Activated CD4-positive, alpha-beta T cell treated with anti-CD3 and anti-CD28 coated beads for 36 hours (primary cell): Measurements from ENCODE around the gene TMOD1. TPM values are rescaled to one million over a fixed set of nuclear protein-coding genes. Genes with fewer than 3 reads are reported as not detected.

ENCODE experiments used
- ATAC-seq: fragments of 200-7000 bp; cut with Tn5 transposase; one replicate; pipeline ENCODE4 v1.10.0; 2021; ENCODE audit warnings: mild to moderate bottlenecking, moderate library complexity
- CTCF ChIA-PET: fragments of 350-600 bp; sonication (Branson Sonifier 250); formaldehyde crosslinking; loops from one replicate; lab custom pipeline; 2021; ENCODE audit warnings: antibody characterized with exemption; lab: Charles Lee
- POLR2A ChIA-PET: fragments of 350-600 bp; sonication (Branson Sonifier 250); formaldehyde crosslinking; loops from one replicate; lab custom pipeline; 2021; ENCODE audit warnings: antibody characterized with exemption, inconsistent platforms; lab: Charles Lee
- DNase-seq: peaks from one replicate; pipeline ENCODE4 v3.0.0-alpha.2; 2020
- H3K27ac Mint-ChIP-seq: one replicate; pipeline ENCODE4 v1.8.0; 2021; ENCODE audit warnings: mixed read lengths
- H3K27me3 Mint-ChIP-seq: one replicate; pipeline ENCODE4 v1.8.0; 2021; ENCODE audit warnings: mixed read lengths
- H3K36me3 Mint-ChIP-seq: one replicate; pipeline ENCODE4 v1.8.0; 2021; ENCODE audit warnings: low read depth, mixed read lengths
- H3K4me1 Mint-ChIP-seq: one replicate; pipeline ENCODE4 v1.8.0; 2021; ENCODE audit warnings: mixed read lengths
- H3K4me3 Mint-ChIP-seq: one replicate; pipeline ENCODE4 v1.8.0; 2021; ENCODE audit warnings: mild to moderate bottlenecking, moderate library complexity, mixed read lengths
- H3K9me3 Mint-ChIP-seq: one replicate; pipeline ENCODE4 v1.8.0; 2021; ENCODE audit warnings: low read depth, mixed read lengths
- intact Hi-C, 2 experiments: fragments of 100-400 bp; cut with DNase I in 1 of 2; cut with micrococcal nuclease in 1 of 2; formaldehyde crosslinking; loops; one replicate each; pipeline versions ENCODE4 v1.14.2 to v1.15.1; 2022 to 2024; cut with DNase I, micrococcal nuclease
- total RNA-seq, 2 experiments: library from RNA; stranded (reverse); gene quantifications; one replicate each; pipeline ENCODE4 v1.2.3, GENCODE V29; 2021

TMOD1 gene
- total RNA-seq, 2 experiments from 2014 or later, result 1.3 to 1.5 TPM

- DNase-seq (no peak), ATAC-seq (no peak)
- Mint-ChIP-seq H3K36me3 (no peaks in the 10 kb centered on the region), H3K27me3 (peaks cover 36% of the 10 kb centered on the region), H3K4me3 (no peak overlapping the region), H3K4me1 (peaks cover 3% of the 10 kb centered on the region), H3K27ac (no peak overlapping the region), H3K9me3 (no peaks in the 10 kb centered on the region)
- CTCF ChIA-PET, result interaction anchor here (1.0 to 1.2 kb wide), 3 partner anchors 49 to 80 kb away, joined by 3 read pairs; no protein-coding TSS in a partner anchor
- POLR2A ChIA-PET, result no interaction called here
- intact Hi-C loops, result no loop called here
These were observed 16.9 kb downstream of the TMOD1 start for GRCh38 chr9:97518166-97518908.

GRCh38 chr9:97518909-97519307 lies 17.4 kb downstream of the TMOD1 start:
- Mint-ChIP-seq H3K9me3 (no peaks in the 10 kb centered on the region), H3K36me3 (no peaks in the 10 kb centered on the region), H3K27me3 (peaks cover 36% of the 10 kb centered on the region), H3K4me1 (peaks cover 3% of the 10 kb centered on the region), H3K27ac (no peak overlapping the region), H3K4me3 (no peak overlapping the region)
- intact Hi-C loops, result no loop called here
- ChIA-PET CTCF (interaction anchor here (1.0 to 1.2 kb wide), 2 partner anchors 50 to 79 kb away, joined by 3 read pairs; no protein-coding TSS in a partner anchor), POLR2A (no interaction called here)
- DNase-seq, result no peak
- ATAC-seq, result no peak

GRCh38 chr9:97519441-97519970 lies 18.0 kb downstream of the TMOD1 start:
- ATAC-seq, result no peak
- intact Hi-C loops, result no loop called here
- ChIA-PET POLR2A (no interaction called here), CTCF (interaction anchor here (1.2 kb wide), 1 partner anchor 50 kb away, joined by 3 read pairs; no protein-coding TSS in a partner anchor)
- no peak overlapping the region for H3K4me3 Mint-ChIP-seq
- peaks cover 3% of the 10 kb centered on the region for H3K4me1 Mint-ChIP-seq
- no peak for DNase-seq
- no peaks in the 10 kb centered on the region for H3K36me3 Mint-ChIP-seq
- H3K27ac Mint-ChIP-seq, result no peak overlapping the region
- H3K27me3 Mint-ChIP-seq, result peaks cover 36% of the 10 kb centered on the region
- H3K9me3 Mint-ChIP-seq, result no peaks in the 10 kb centered on the region

- ChIA-PET CTCF (interaction anchor here (0.9 kb wide), 1 partner anchor 77 kb away, joined by 4 read pairs; no protein-coding TSS in a partner anchor), POLR2A (no interaction called here)
- no peak for DNase-seq
- Mint-ChIP-seq H3K27me3 (peaks cover 26% of the 10 kb centered on the region), H3K4me3 (no peak overlapping the region), H3K9me3 (no peaks in the 10 kb centered on the region), H3K27ac (no peak overlapping the region), H3K4me1 (peaks cover 3% of the 10 kb centered on the region), H3K36me3 (no peaks in the 10 kb centered on the region)
- no peak for ATAC-seq
- intact Hi-C loops, result no loop called here
These were observed 20.3 kb downstream of the TMOD1 start for GRCh38 chr9:97521576-97522333.

- DNase-seq (no peak), ATAC-seq (no peak)
- peaks cover under 1% of the 10 kb centered on the region for H3K4me1 Mint-ChIP-seq
- no peaks in the 10 kb centered on the region for H3K36me3 Mint-ChIP-seq
- no peak overlapping the region for H3K27ac Mint-ChIP-seq
- intact Hi-C loops, result no loop called here
- H3K9me3 Mint-ChIP-seq, result no peaks in the 10 kb centered on the region
- ChIA-PET POLR2A (interaction anchor here (0.7 kb wide), 1 partner anchor 43 kb away, joined by 3 read pairs; no protein-coding TSS in a partner anchor), CTCF (no interaction called here)
- no peak overlapping the region for H3K4me3 Mint-ChIP-seq
- H3K27me3 Mint-ChIP-seq, result peaks cover 7% of the 10 kb centered on the region
These were observed 23.0 kb downstream of the TMOD1 start for GRCh38 chr9:97524424-97524823.

GRCh38 chr9:97525451-97525850 lies 24.0 kb downstream of the TMOD1 start:
- H3K4me3 Mint-ChIP-seq, result no peak overlapping the region
- intact Hi-C loops, result no loop called here
- H3K27ac Mint-ChIP-seq, result no peak overlapping the region
- ATAC-seq, result no peak
- CTCF ChIA-PET, result interaction anchor here (0.6 to 1.2 kb wide), 2 partner anchors 73 to 363 kb away, joined by 3 to 8 read pairs; no protein-coding TSS in a partner anchor
- peaks cover 2% of the 10 kb centered on the region for H3K27me3 Mint-ChIP-seq
- peaks cover 5% of the 10 kb centered on the region for H3K4me1 Mint-ChIP-seq
- H3K9me3 Mint-ChIP-seq, result no peaks in the 10 kb centered on the region
- no peak for DNase-seq
- H3K36me3 Mint-ChIP-seq, result no peaks in the 10 kb centered on the region
- POLR2A ChIA-PET, result interaction anchor here (0.6 kb wide), 1 partner anchor 817 kb away, joined by 3 read pairs; no protein-coding TSS in a partner anchor

- ATAC-seq (no peak), DNase-seq (no peak)
- ChIA-PET POLR2A (no interaction called here), CTCF (interaction anchor here (0.7 kb wide), 2 partner anchors 25 to 88 kb away, joined by 4 read pairs; no protein-coding TSS in a partner anchor)
- Mint-ChIP-seq H3K36me3 (no peaks in the 10 kb centered on the region), H3K27me3 (no peaks in the 10 kb centered on the region), H3K4me3 (no peak overlapping the region), H3K27ac (peak overlapping the region; percentile 1), H3K4me1 (peaks cover 5% of the 10 kb centered on the region), H3K9me3 (no peaks in the 10 kb centered on the region)
- intact Hi-C loops, result no loop called here
These were observed 25.6 kb downstream of the TMOD1 start for GRCh38 chr9:97526895-97527575.

- Mint-ChIP-seq H3K9me3 (no peaks in the 10 kb centered on the region), H3K4me1 (peaks cover 5% of the 10 kb centered on the region), H3K36me3 (no peaks in the 10 kb centered on the region), H3K27ac (peak overlapping the region; percentile 1), H3K4me3 (no peak overlapping the region), H3K27me3 (no peaks in the 10 kb centered on the region)
- ATAC-seq (no peak), DNase-seq (no peak)
- ChIA-PET POLR2A (no interaction called here), CTCF (interaction anchor here (0.7 kb wide), 3 partner anchors 26 to 1719 kb away, joined by 3 to 4 read pairs (median 4); no protein-coding TSS in a partner anchor)
- intact Hi-C loops, result no loop called here
These were observed 26.4 kb downstream of the TMOD1 start for GRCh38 chr9:97527626-97528528.

- ATAC-seq (no peak), DNase-seq (no peak)
- H3K36me3 Mint-ChIP-seq, result no peaks in the 10 kb centered on the region
- H3K27ac Mint-ChIP-seq, result no peak overlapping the region
- CTCF ChIA-PET, result no interaction called here
- H3K9me3 Mint-ChIP-seq, result no peaks in the 10 kb centered on the region
- no peak overlapping the region for H3K4me3 Mint-ChIP-seq
- no peaks in the 10 kb centered on the region for H3K27me3 Mint-ChIP-seq
- H3K4me1 Mint-ChIP-seq, result peaks cover 5% of the 10 kb centered on the region
- intact Hi-C loops, result no loop called here
- POLR2A ChIA-PET, result no interaction called here
These were observed 27.2 kb downstream of the TMOD1 start for GRCh38 chr9:97528529-97529230.
